MCF 10A (cell line): ENCODE results near the gene USP33. TPM values are rescaled to one million over a fixed set of nuclear protein-coding genes. Genes with fewer than 3 reads are reported as not detected.
"Not testable (repeated sequence)": the region's sequence is repeated elsewhere in the genome, so short reads cannot be mapped to it uniquely, and the experiment has no call there.

Experiments used
- BruUV-seq: library from RNA; stranded (reverse); fragments of 400-500 nt; replicated peaks from 2 replicates; lab custom pipeline; 2021; lab: Mats Ljungman, UMichigan
- CTCF ChIA-PET: fragments of 300-600 bp; sonication (Branson Sonifier 250); formaldehyde crosslinking; extraction: SDS; loops from one replicate; lab custom pipeline; 2021; ENCODE audit warnings: antibody characterized with exemption, inconsistent platforms; lab: Yijun Ruan, JAX
- POLR2A ChIA-PET: fragments of 300-600, 350-650 bp; sonication (Branson Sonifier 250); formaldehyde crosslinking; extraction: SDS; loops from one replicate; lab custom pipeline; 2020; ENCODE audit warnings: antibody characterized with exemption, inconsistent platforms; lab: Yijun Ruan, JAX
- DNase-seq: peaks from one replicate; pipeline ENCODE4 v3.0.0-alpha.2; 2018; ENCODE audit not compliant: unreplicated experiment
- H3K27ac Mint-ChIP-seq: one replicate; pipeline ENCODE4 v1.8.0; 2022; ENCODE audit warnings: mild to moderate bottlenecking, low read depth, mixed read lengths; ENCODE audit not compliant: unreplicated experiment
- H3K27me3 Mint-ChIP-seq: one replicate; pipeline ENCODE4 v1.8.0; 2022; ENCODE audit warnings: mixed read lengths; ENCODE audit not compliant: insufficient read depth, unreplicated experiment
- H3K36me3 Mint-ChIP-seq: one replicate; pipeline ENCODE4 v1.8.0; 2022; ENCODE audit warnings: mild to moderate bottlenecking, moderate library complexity, mixed read lengths; ENCODE audit not compliant: insufficient read depth, unreplicated experiment
- H3K4me1 Mint-ChIP-seq: one replicate; pipeline ENCODE4 v1.8.0; 2022; ENCODE audit warnings: mixed read lengths; ENCODE audit not compliant: insufficient read depth, unreplicated experiment
- H3K4me3 Mint-ChIP-seq: one replicate; pipeline ENCODE4 v1.8.0; 2022; ENCODE audit warnings: mild to moderate bottlenecking, moderate library complexity, mixed read lengths; ENCODE audit not compliant: unreplicated experiment
- H3K9me3 Mint-ChIP-seq: one replicate; pipeline ENCODE4 v1.8.0; 2022; ENCODE audit warnings: mixed read lengths; ENCODE audit not compliant: unreplicated experiment
- CTCF ChIP-seq: fragments of 200-600 bp; IDR thresholded peaks from one replicate; pipeline ENCODE4 v1.8.0; 2022; ENCODE audit warnings: antibody characterized with exemption, mild to moderate bottlenecking; ENCODE audit not compliant: unreplicated experiment
- intact Hi-C: fragments of 100-400 bp; cut with micrococcal nuclease; formaldehyde crosslinking; loops from 2 replicates; pipeline ENCODE4 v1.14.1; 2022
- total RNA-seq: library from RNA; stranded (reverse); gene quantifications from 2 replicates; pipeline ENCODE4 v1.2.3, GENCODE V29; 2022

Gene USP33
- total RNA-seq, 1 experiment from 2014 or later: 39.7 TPM

GRCh38 chr1:77709727-77710126 lies 49.9 kb downstream of the USP33 start:
- Mint-ChIP-seq H3K27me3 (no peaks in the 10 kb centered on the region), H3K4me1 (no peaks in the 10 kb centered on the region), H3K27ac (no peak overlapping the region), H3K36me3 (peaks cover 75% of the 10 kb centered on the region), H3K4me3 (no peak overlapping the region), H3K9me3 (no peaks in the 10 kb centered on the region)
- BruUV-seq: no TSS peak
- POLR2A ChIA-PET: interaction anchor here (0.6 kb wide), 1 partner anchor 367 kb away, joined by 3 read pairs; no protein-coding TSS in a partner anchor
- no peak for DNase-seq
- CTCF ChIA-PET: interaction anchor here (0.6 to 1.3 kb wide), 3 partner anchors 10 to 190 kb away, joined by 3 to 5 read pairs (median 3); no protein-coding TSS in a partner anchor
- intact Hi-C loops: no loop called here
- TF ChIP-seq CTCF: no peak

GRCh38 chr1:77706321-77706720 lies 53.3 kb downstream of the USP33 start:
- H3K36me3 Mint-ChIP-seq: peaks cover 62% of the 10 kb centered on the region
- no peak overlapping the region for H3K27ac Mint-ChIP-seq
- H3K4me1 Mint-ChIP-seq: no peaks in the 10 kb centered on the region
- no peaks in the 10 kb centered on the region for H3K27me3 Mint-ChIP-seq
- no TSS peak for BruUV-seq
- POLR2A ChIA-PET: no interaction called here
- intact Hi-C loops: no loop called here
- no peaks in the 10 kb centered on the region for H3K9me3 Mint-ChIP-seq
- DNase-seq: no peak
- no peak for TF ChIP-seq CTCF
- CTCF ChIA-PET: no interaction called here
- H3K4me3 Mint-ChIP-seq: no peak overlapping the region

DNA sequence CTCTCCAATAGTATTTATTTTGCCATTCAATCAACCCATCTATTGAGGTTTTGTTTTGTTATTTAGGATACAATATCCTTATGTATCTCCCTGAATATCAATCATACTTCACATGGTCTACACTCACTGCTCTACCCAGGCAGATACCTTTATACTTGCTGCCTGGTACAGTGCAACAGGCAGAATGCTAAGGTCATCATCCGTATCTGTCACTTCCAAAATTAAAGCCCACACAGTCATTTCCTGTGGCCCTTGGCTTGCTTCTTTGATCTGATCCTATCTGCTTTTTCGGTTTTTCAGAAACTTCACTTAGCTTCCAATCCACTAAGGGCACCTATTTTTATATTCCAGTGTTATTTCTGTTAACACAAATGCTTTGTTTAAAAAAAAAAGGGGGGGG lies 54.9 kb downstream of the USP33 start:
- H3K4me3 Mint-ChIP-seq: no peak overlapping the region

DNA sequence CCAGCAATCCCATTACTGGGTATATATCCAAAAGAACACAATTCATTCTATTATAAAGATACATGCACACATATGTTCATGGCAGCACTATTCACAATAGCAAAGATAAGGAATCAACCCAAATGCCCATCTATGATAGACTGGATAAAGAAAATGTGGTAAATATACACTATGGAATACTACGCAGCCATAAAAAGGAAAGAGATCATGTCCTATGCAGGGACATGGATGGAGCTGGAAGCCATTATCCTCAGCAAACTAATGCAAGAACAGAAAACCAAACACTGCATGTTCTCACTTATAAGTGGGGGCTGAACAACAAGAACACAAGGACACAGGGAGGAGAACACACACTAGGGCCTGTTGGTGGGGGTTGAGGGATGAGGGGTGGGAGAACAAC lies 60.0 kb downstream of the USP33 start:
- H3K9me3 Mint-ChIP-seq, H3K4me1 Mint-ChIP-seq, POLR2A ChIA-PET, H3K4me3 Mint-ChIP-seq, BruUV-seq, DNase-seq, H3K27me3 Mint-ChIP-seq, intact Hi-C loops, H3K27ac Mint-ChIP-seq: not testable (repeated sequence)
- H3K36me3 Mint-ChIP-seq: peaks cover 50% of the 10 kb centered on the region
- CTCF ChIA-PET: interaction anchor here (0.6 to 0.7 kb wide), 2 partner anchors 80 to 267 kb away, joined by 3 to 4 read pairs; partner anchors contain the start of gene MIGA1

More for the DNA sequence above, 54.9 kb downstream of the USP33 start:
- Mint-ChIP-seq H3K9me3 (no peaks in the 10 kb centered on the region), H3K27me3 (no peaks in the 10 kb centered on the region), H3K27ac (no peak overlapping the region), H3K4me1 (no peaks in the 10 kb centered on the region), H3K36me3 (peaks cover 50% of the 10 kb centered on the region)
- no peak for TF ChIP-seq CTCF
- no peak for DNase-seq
- BruUV-seq: no TSS peak
- POLR2A ChIA-PET: no interaction called here
- CTCF ChIA-PET: interaction anchor here (0.7 kb wide), 1 partner anchor 110 kb away, joined by 3 read pairs; no protein-coding TSS in a partner anchor
- intact Hi-C loops: no loop called here
